Measurements from ENCODE around the gene AFF3.

DNA sequence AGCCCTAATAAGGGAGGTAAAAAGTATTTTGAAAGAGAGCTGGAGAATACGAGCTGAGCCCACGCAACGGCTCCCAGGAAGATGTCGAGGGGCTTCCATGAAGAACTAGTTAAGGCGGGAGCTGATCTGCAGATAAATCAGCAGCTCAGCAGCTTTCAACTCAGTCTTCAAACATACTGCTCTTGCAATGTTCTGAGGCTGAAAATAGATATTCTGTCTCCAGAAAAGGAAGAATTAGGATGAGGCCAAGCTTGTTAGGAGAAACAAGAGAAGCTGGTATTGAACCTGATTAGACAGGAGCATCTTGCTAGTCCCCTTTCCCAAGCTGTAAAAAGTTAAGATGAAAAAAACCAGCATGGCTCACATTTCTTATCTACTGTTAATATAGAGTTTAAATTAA lies 91.1 kb downstream of the AFF3 start:
- TF ChIP-seq BHLHE40 (IDR thresholded peaks at IDR 0.05; ENCODE audit: borderline replicate concordance), result no peak
- no peak for TF ChIP-seq FOXM1 (IDR thresholded peaks at IDR 0.05; ENCODE audit: borderline replicate concordance)
- TF ChIP-seq SUZ12 (IDR thresholded peaks at IDR 0.05), result no peak
- no peak for TF ChIP-seq PKNOX1 (IDR thresholded peaks at IDR 0.05)
- no peak for TF ChIP-seq NFRKB (IDR thresholded peaks at IDR 0.05)

Data from HEK293T (cell line).